SK-N-SH (cell line): ENCODE data around the gene LRP6. TPM values are rescaled to one million over a fixed set of nuclear protein-coding genes. Genes with fewer than 3 reads are reported as not detected.
A peak's percentile ranks its signal among the peaks of the same experiment; 100 is the strongest.

Experiments
- CTCF ChIA-PET: fragments of 300-600, 350-600 bp; formaldehyde crosslinking; extraction: SDS; loops from one replicate; lab custom pipeline; 2021; lab: Yijun Ruan, JAX
- POLR2A ChIA-PET: fragments of 350-600 bp; sonication (Branson Sonifier 250); formaldehyde crosslinking; extraction: SDS; loops from one replicate; lab custom pipeline; 2020; ENCODE audit warnings: antibody characterized with exemption, inconsistent platforms; lab: Yijun Ruan, JAX
- DNase-seq: peaks from one replicate; pipeline ENCODE4 v3.0.0; 2012
- H2AFZ ChIP-seq: fragments of 200-600 bp; sonication (generic); 2 replicates; pipeline ENCODE4 v1.8.1; 2016; ENCODE audit warnings: antibody characterized with exemption, mild to moderate bottlenecking, low read depth
- H3F3A ChIP-seq: fragments of 200-600 bp; sonication (generic); replicated peaks from 2 replicates; pipeline ENCODE3; 2016; ENCODE audit warnings: antibody characterized with exemption, mild to moderate bottlenecking; ENCODE audit not compliant: insufficient read depth
- H3K27ac ChIP-seq, 2 experiments: fragments of 200-500 bp in 1 of 2; fragments of 200-600 bp in 1 of 2; sonication (Bioruptor generic) in 1 of 2; sonication (generic), shearing (Covaris generic) in 1 of 2; 2 replicates each; pipeline versions ENCODE4 v1.5.1 to v1.6.1; 2014 to 2016; ENCODE audit warnings: low read depth in 2 of 2, inconsistent platforms in 1 of 2, low read length in 1 of 2, mild to moderate bottlenecking in 1 of 2, mixed read lengths in 1 of 2
- H3K27me3 ChIP-seq: fragments of 200-600 bp; sonication (generic), shearing (Covaris generic); 2 replicates; pipeline ENCODE4 v1.6.1; 2016; ENCODE audit warnings: mixed run types; ENCODE audit not compliant: insufficient read depth
- H3K36me3 ChIP-seq, 2 experiments: fragments of 200-500 bp in 1 of 2; fragments of 200-600 bp in 1 of 2; sonication (Bioruptor generic) in 1 of 2; sonication (generic) in 1 of 2; replicated peaks in 1 of 2; 2 replicates each; pipeline versions ENCODE3 to v1.5.1; 2014 to 2016; ENCODE audit warnings: low read length in 1 of 2, mild to moderate bottlenecking in 1 of 2; ENCODE audit not compliant: insufficient read depth in 2 of 2, control insufficient read depth in 1 of 2
- H3K4me1 ChIP-seq, 2 experiments: fragments of 200-500 bp in 1 of 2; fragments of 200-600 bp in 1 of 2; sonication (Bioruptor generic) in 1 of 2; sonication (generic), shearing (Covaris generic) in 1 of 2; 2 replicates each; pipeline versions ENCODE4 v1.5.1 to v1.6.1; 2014 to 2016; ENCODE audit warnings: low read depth in 1 of 2, low read length in 1 of 2, mixed run types in 1 of 2; ENCODE audit not compliant: insufficient read depth in 2 of 2, control insufficient read depth in 1 of 2
- H3K4me2 ChIP-seq: fragments of 200-600 bp; sonication (generic), shearing (Covaris generic); 2 replicates; pipeline ENCODE4 v1.6.1; 2017; ENCODE audit warnings: mixed run types
- H3K4me3 ChIP-seq, 2 experiments: fragments of 200-500 bp in 1 of 2; fragments of 200-600 bp in 1 of 2; sonication (Bioruptor generic) in 1 of 2; sonication (generic), shearing (Covaris generic) in 1 of 2; 2 replicates each; pipeline versions ENCODE4 v1.5.1 to v1.8.1; 2014 to 2016; ENCODE audit warnings: low read depth in 2 of 2, inconsistent platforms in 1 of 2, low read length in 1 of 2, mild to moderate bottlenecking in 1 of 2, mixed read lengths in 1 of 2, moderate library complexity in 1 of 2
- H3K79me2 ChIP-seq: fragments of 200-600 bp; sonication (generic); 2 replicates; pipeline ENCODE4 v1.8.1; 2017; ENCODE audit warnings: mild to moderate bottlenecking; ENCODE audit not compliant: insufficient read depth
- H3K9ac ChIP-seq: fragments of 200-600 bp; sonication (generic); 2 replicates; pipeline ENCODE4 v1.6.1; 2017; ENCODE audit warnings: mixed run types
- H3K9me2 ChIP-seq: fragments of 200-600 bp; sonication (generic); 2 replicates; pipeline ENCODE4 v1.6.1; 2017; ENCODE audit warnings: mixed run types
- H3K9me3 ChIP-seq: fragments of 200-600 bp; sonication (generic); 2 replicates; pipeline ENCODE4 v1.6.1; 2017; ENCODE audit warnings: mixed run types, mild to moderate bottlenecking, moderate library complexity
- H4K20me1 ChIP-seq: fragments of 200-600 bp; sonication (generic); 2 replicates; pipeline ENCODE4 v1.6.1; 2017; ENCODE audit warnings: mild to moderate bottlenecking, mixed run types; ENCODE audit not compliant: insufficient read depth
- CHD2 ChIP-seq: fragments of 150-350 bp; IDR thresholded peaks from 2 replicates; pipeline ENCODE4 v1.6.1; 2018; ENCODE audit warnings: low read length; ENCODE audit not compliant: partially characterized antibody
- CTCF ChIP-seq: fragments of 200-600 bp; sonication (generic); IDR thresholded peaks from 2 replicates; pipeline ENCODE4 v1.6.1; 2017; ENCODE audit warnings: antibody characterized with exemption, mild to moderate bottlenecking, moderate library complexity
- ELF1 ChIP-seq: IDR thresholded peaks from 2 replicates; pipeline ENCODE4 v1.4.0; 2012
- EP300 ChIP-seq, 2 experiments: IDR thresholded peaks; 2 replicates each; pipeline versions ENCODE4 v1.4.0 to v1.6.1; 2012; ENCODE audit warnings: borderline replicate concordance in 1 of 2, low read depth in 1 of 2, low read length in 1 of 2
- EZH2phosphoT487 ChIP-seq: fragments of 200-600 bp; sonication (generic); IDR thresholded peaks from 2 replicates; pipeline ENCODE4 v1.6.1; 2017; ENCODE audit warnings: low read depth, mixed run types, mild to moderate bottlenecking, antibody characterized with exemption, moderate library complexity, borderline replicate concordance
- FOSL2 ChIP-seq: IDR thresholded peaks from 2 replicates; pipeline ENCODE4 v1.4.0; 2012; ENCODE audit warnings: low read depth, mild to moderate bottlenecking, moderate library complexity, borderline replicate concordance
- FOXJ3 ChIP-seq: sonication (generic); formaldehyde crosslinking; IDR thresholded peaks from 2 replicates; pipeline ENCODE4 v1.5.1; 2020; ENCODE audit warnings: mild to moderate bottlenecking, missing genetic modification reagents
- FOXM1 ChIP-seq: IDR thresholded peaks from 2 replicates; pipeline ENCODE4 v1.4.0; 2012; ENCODE audit warnings: low read depth, mild to moderate bottlenecking
- GABPA ChIP-seq: IDR thresholded peaks from 2 replicates; pipeline ENCODE4 v1.4.0; 2012; ENCODE audit warnings: low read depth, mild to moderate bottlenecking
- GATA2 ChIP-seq: sonication (generic); formaldehyde crosslinking; IDR thresholded peaks from 2 replicates; pipeline ENCODE4 v1.5.0; 2020; ENCODE audit warnings: mild to moderate bottlenecking, missing genetic modification reagents
- IRF3 ChIP-seq: fragments of 150-350 bp; IDR thresholded peaks from 2 replicates; pipeline ENCODE4 v1.6.1; 2016; ENCODE audit warnings: mild to moderate bottlenecking, low read depth, low read length
- JUND ChIP-seq: IDR thresholded peaks from 2 replicates; pipeline ENCODE4 v1.4.0; 2012
- MAX ChIP-seq: IDR thresholded peaks from 2 replicates; pipeline ENCODE4 v1.4.0; 2012; ENCODE audit warnings: low read depth
- MEF2A ChIP-seq: IDR thresholded peaks from 2 replicates; pipeline ENCODE4 v1.4.0; 2012; ENCODE audit warnings: low read depth, borderline replicate concordance
- MXI1 ChIP-seq: IDR thresholded peaks from 2 replicates; pipeline ENCODE4 v1.6.1; 2012; ENCODE audit warnings: mild to moderate bottlenecking, low read depth, low read length, improper control_type of control experiment
- NFIC ChIP-seq: IDR thresholded peaks from 2 replicates; pipeline ENCODE4 v1.4.0; 2012; ENCODE audit warnings: borderline replicate concordance
- NRF1 ChIP-seq: IDR thresholded peaks from 2 replicates; pipeline ENCODE4 v1.6.1; 2012; ENCODE audit warnings: low read depth, mild to moderate bottlenecking, low read length
- POLR2AphosphoS5 ChIP-seq: IDR thresholded peaks from 2 replicates; pipeline ENCODE4 v1.6.1; 2012; ENCODE audit warnings: low read depth, low read length
- RAD21 ChIP-seq: IDR thresholded peaks from 2 replicates; pipeline ENCODE4 v1.6.1; 2012; ENCODE audit warnings: mild to moderate bottlenecking, low read length
- RCOR1 ChIP-seq: fragments of 150-350 bp; IDR thresholded peaks from 2 replicates; pipeline ENCODE4 v1.6.1; 2017; ENCODE audit warnings: antibody characterized with exemption, low read length
- RFX5 ChIP-seq: IDR thresholded peaks from 2 replicates; pipeline ENCODE4 v1.6.1; 2012; ENCODE audit warnings: mild to moderate bottlenecking, improper control_type of control experiment, low read length
- RXRA ChIP-seq: IDR thresholded peaks from 2 replicates; pipeline ENCODE4 v1.4.0; 2012; ENCODE audit warnings: low read depth, mild to moderate bottlenecking, borderline replicate concordance
- SIN3A ChIP-seq: IDR thresholded peaks from 2 replicates; pipeline ENCODE4 v1.6.1; 2012; ENCODE audit warnings: low read depth, mild to moderate bottlenecking, low read length, moderate library complexity, borderline replicate concordance
- TAF1 ChIP-seq: IDR thresholded peaks from 2 replicates; pipeline ENCODE4 v1.6.1; 2012; ENCODE audit warnings: low read depth, mild to moderate bottlenecking, low read length, moderate library complexity, borderline replicate concordance
- TCF12 ChIP-seq: IDR thresholded peaks from 2 replicates; pipeline ENCODE4 v1.4.0; 2012
- TEAD4 ChIP-seq: IDR thresholded peaks from 2 replicates; pipeline ENCODE4 v1.4.0; 2012; ENCODE audit warnings: mild to moderate bottlenecking, borderline replicate concordance; ENCODE audit not compliant: insufficient read depth
- USF1 ChIP-seq: IDR thresholded peaks from 2 replicates; pipeline ENCODE4 v1.4.0; 2012; ENCODE audit warnings: low read depth, borderline replicate concordance
- USF2 ChIP-seq: fragments of 150-350 bp; IDR thresholded peaks from 2 replicates; pipeline ENCODE4 v1.6.1; 2017; ENCODE audit warnings: antibody characterized with exemption, low read length, low read depth, borderline replicate concordance
- YY1 ChIP-seq: IDR thresholded peaks from 2 replicates; pipeline ENCODE4 v1.4.0; 2012; ENCODE audit warnings: low read depth, mild to moderate bottlenecking
- ZBTB33 ChIP-seq: IDR thresholded peaks from 2 replicates; pipeline ENCODE4 v1.4.0; 2012; ENCODE audit warnings: low read depth, borderline replicate concordance
- WGBS: methylation state at CpG from one replicate; pipeline ENCODE4 v1.1.6; 2017; ENCODE audit warnings: low lambda C conversion rate; 5-methylcytosine and 5-hydroxymethylcytosine counted together
- polyA plus RNA-seq, 3 experiments: library from polyadenylated mRNA; depleted of rRNA; stranded (reverse); fragments of >200 nt; gene quantifications; 2 replicates each; pipeline ENCODE4 v1.2.3, GENCODE V29; 2012

LRP6 gene
- polyA plus RNA-seq, 1 of the 3 experiments (the other 2 are of a cell fraction): 13.7 TPM

GRCh38 chr12:12278899-12279298 lies 12.1 kb upstream of the LRP6 start:
- Histone ChIP-seq H3F3A (peaks cover 16% of the 10 kb centered on the region), H3K4me3 (no peak overlapping the region), H3K9ac (no peak overlapping the region), H3K27ac (no peak overlapping the region), H3K4me1 (peaks cover 3 to 15% of the 10 kb centered on the region in 2 experiments), H3K27me3 (no peaks in the 10 kb centered on the region), H2AFZ (no peak overlapping the region), H3K79me2 (no peaks in the 10 kb centered on the region), H3K9me2 (no peaks in the 10 kb centered on the region), H3K36me3 (no peaks in the 10 kb centered on the region), H4K20me1 (no peaks in the 10 kb centered on the region), H3K9me3 (peaks cover 5% of the 10 kb centered on the region; the same call in 1 of the 2 replicates), H3K4me2 (no peak overlapping the region)
- no peak for DNase-seq
- ChIA-PET CTCF (interaction anchor here (1.2 kb wide), 1 partner anchor 55 kb away, joined by 3 read pairs; no protein-coding TSS in a partner anchor), POLR2A (no interaction called here)
- 60% methylated on average over 4 of the region's 4 CpGs for WGBS
- TF ChIP-seq ZBTB33 (no peak), CHD2 (no peak), GATA2 (CRISPR knock-in tag) (no peak), ELF1 (no peak), IRF3 (no peak), NRF1 (no peak), USF2 (no peak), JUND (peak; percentile 42; the same call in 1 of the 2 replicates), FOXM1 (no peak), MEF2A (no peak), RFX5 (no peak), EZH2phosphoT487 (no peak), POLR2AphosphoS5 (no peak), USF1 (no peak), TAF1 (no peak), MAX (no peak), SIN3A (no peak), FOSL2 (peak; percentile 38; the same call in 1 of the 2 replicates), GABPA (no peak), TCF12 (peak; percentile 53), NFIC (peak; percentile 49), TEAD4 (no peak), RAD21 (no peak), RXRA (no peak), YY1 (no peak), RCOR1 (no peak), CTCF (no peak), FOXJ3 (CRISPR knock-in tag) (no peak), EP300 (IDR thresholded peaks at IDR 0.05; ENCODE audit: borderline replicate concordance in 1 of 2, low read depth in 1 of 2, low read length in 1 of 2) (no peak), MXI1 (no peak)
